ENCODE data around the gene TBCK.

TBCK gene

GRCh38 chr4:106010761-106011160, 305.2 kb downstream of the TBCK start:
- TF ChIP-seq CTCF (conservative IDR thresholded peaks at IDR 0.05; ENCODE audit: control insufficient read depth, insufficient read depth, low read depth, low read length), result no peak

GRCh38 chr4:106002994-106003393, 313.0 kb downstream of the TBCK start:
- no peak for TF ChIP-seq CTCF (conservative IDR thresholded peaks at IDR 0.05; ENCODE audit: control insufficient read depth, insufficient read depth, low read depth, low read length)
- no peak overlapping the region for H3K4me3 ChIP-seq (ENCODE audit: control insufficient read depth, low read depth, low read length)
- DNase-seq (ENCODE audit: low read depth), result no peak

More at GRCh38 chr4:106010761-106011160, 305.2 kb downstream of the TBCK start:
- no peak for DNase-seq (ENCODE audit: low read depth)
- H3K4me3 ChIP-seq (ENCODE audit: control insufficient read depth, low read depth, low read length), result no peak overlapping the region

GRCh38 chr4:105998171-105999063, 317.6 kb downstream of the TBCK start:
- TF ChIP-seq CTCF (conservative IDR thresholded peaks at IDR 0.05; ENCODE audit: control insufficient read depth, insufficient read depth, low read depth, low read length), result no peak
- no peak for DNase-seq (ENCODE audit: low read depth)
- no peak overlapping the region for H3K4me3 ChIP-seq (ENCODE audit: control insufficient read depth, low read depth, low read length)

GRCh38 chr4:105996845-105997244, 319.2 kb downstream of the TBCK start:
- H3K4me3 ChIP-seq (ENCODE audit: control insufficient read depth, low read depth, low read length), result no peak overlapping the region
- DNase-seq (ENCODE audit: low read depth), result no peak
- TF ChIP-seq CTCF (conservative IDR thresholded peaks at IDR 0.05; ENCODE audit: control insufficient read depth, insufficient read depth, low read depth, low read length), result no peak

GRCh38 chr4:105994841-105995501, 321.0 kb downstream of the TBCK start:
- no peak overlapping the region for H3K4me3 ChIP-seq (ENCODE audit: control insufficient read depth, low read depth, low read length)
- DNase-seq (ENCODE audit: low read depth), result no peak
- no peak for TF ChIP-seq CTCF (conservative IDR thresholded peaks at IDR 0.05; ENCODE audit: control insufficient read depth, insufficient read depth, low read depth, low read length)

GRCh38 chr4:105994061-105994460, 321.9 kb downstream of the TBCK start:
- no peak overlapping the region for H3K4me3 ChIP-seq (ENCODE audit: control insufficient read depth, low read depth, low read length)
- no peak for DNase-seq (ENCODE audit: low read depth)

More at GRCh38 chr4:105994061-105994460, 321.9 kb downstream of the TBCK start:
- no peak for TF ChIP-seq CTCF (conservative IDR thresholded peaks at IDR 0.05; ENCODE audit: control insufficient read depth, insufficient read depth, low read depth, low read length)

Measured in fibroblast of mammary gland (primary cell).